ENCODE results near the gene ACTC1.
A peak's percentile ranks its signal among the peaks of the same experiment; 100 is the strongest.

ACTC1 gene

DNA sequence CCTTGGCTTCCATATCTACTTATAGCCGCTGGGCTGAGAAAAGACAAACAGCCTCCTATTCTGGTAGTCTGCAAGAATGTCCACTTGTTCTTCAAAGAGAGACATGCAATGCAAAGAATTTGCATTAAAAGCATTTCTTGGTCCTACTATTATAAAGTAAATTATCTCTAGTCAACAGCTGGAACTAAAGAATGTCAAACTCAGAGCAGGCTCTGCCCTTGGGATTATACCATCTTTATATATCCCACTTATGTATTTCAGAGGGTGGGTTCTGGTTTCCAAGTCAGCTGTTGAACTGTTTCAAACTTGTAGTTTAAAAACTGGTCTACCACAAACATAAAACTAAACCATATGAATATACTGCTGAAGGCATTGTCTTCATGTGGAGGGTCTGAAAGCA, 7.0 kb upstream of the ACTC1 start:
- Histone ChIP-seq H3K36me3 (ENCODE audit: control insufficient read depth, insufficient read depth, low read length) (no peaks in the 10 kb centered on the region), H3K9me3 (ENCODE audit: control insufficient read depth, insufficient read depth, low read length) (no peaks in the 10 kb centered on the region), H3K4me3 (ENCODE audit: low read length) (no peak overlapping the region), H3K27ac (ENCODE audit: low read length) (no peak overlapping the region), H3K27me3 (ENCODE audit: control insufficient read depth, insufficient read depth, low read length) (no peaks in the 10 kb centered on the region), H3K4me1 (ENCODE audit: control insufficient read depth, insufficient read depth, low read length) (peaks cover 3% of the 10 kb centered on the region; the same call in 1 of the 2 replicates)
- no CpG with 5 or more reads among the region's 1 CpG for WGBS (ENCODE audit: insufficient coverage, insufficient read length)
- no peak for DNase-seq (ENCODE audit: low read depth, low spot score)

DNA sequence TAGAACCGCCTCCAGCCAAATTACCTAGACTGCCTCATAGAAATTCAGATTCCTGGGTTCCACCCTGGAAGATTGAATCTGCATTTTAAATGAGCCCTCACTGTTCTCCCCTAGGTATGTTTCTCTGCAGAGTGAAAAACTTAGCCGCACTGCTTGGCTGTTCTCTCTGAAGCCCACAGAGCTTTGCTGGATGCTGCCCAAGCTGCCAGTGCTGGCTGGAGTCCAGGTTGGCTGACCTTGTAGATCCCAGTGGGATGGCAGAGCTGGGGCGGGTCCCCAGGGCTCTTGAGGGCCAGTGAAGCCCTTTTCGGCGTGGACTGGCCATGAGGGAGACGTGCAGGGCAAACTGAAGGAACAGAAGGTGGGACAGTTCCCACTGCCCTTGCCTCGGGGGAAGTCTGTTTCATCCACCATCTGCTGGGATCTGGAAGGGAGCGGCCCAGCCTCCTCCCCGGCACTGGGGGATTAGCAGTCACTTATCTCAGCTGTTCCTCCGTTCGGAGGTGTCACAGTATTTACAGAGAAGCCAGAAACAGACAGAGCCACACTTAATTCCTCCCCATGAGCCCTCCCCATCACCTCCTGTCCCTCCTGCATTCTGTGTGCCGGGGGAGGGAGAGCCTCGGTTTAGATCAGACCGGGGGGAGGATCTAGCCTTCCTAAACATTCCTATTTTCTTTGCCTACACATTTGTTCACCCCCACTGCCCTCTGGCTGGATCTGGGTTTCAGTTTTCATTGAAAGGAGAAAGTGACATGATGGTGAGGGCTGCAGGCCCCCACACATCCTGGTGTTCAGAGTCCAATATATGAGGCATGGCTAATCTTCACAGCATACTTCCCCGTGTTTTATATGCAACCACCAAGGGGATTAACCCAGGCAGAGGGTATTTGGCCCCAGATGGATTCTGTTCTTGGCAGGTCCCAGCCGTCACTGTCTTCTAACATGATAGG, 4.1 kb upstream of the ACTC1 start:
- H3K9me3 ChIP-seq (ENCODE audit: control insufficient read depth, insufficient read depth, low read length), result no peaks in the 10 kb centered on the region
- no CpG with 5 or more reads among the region's 16 CpGs for WGBS (ENCODE audit: insufficient coverage, insufficient read length)
- no peak overlapping the region for H3K4me3 ChIP-seq (ENCODE audit: low read length)
- no peak overlapping the region for H3K27ac ChIP-seq (ENCODE audit: low read length)
- no peaks in the 10 kb centered on the region for H3K36me3 ChIP-seq (ENCODE audit: control insufficient read depth, insufficient read depth, low read length)
- H3K27me3 ChIP-seq (ENCODE audit: control insufficient read depth, insufficient read depth, low read length), result peaks cover 2% of the 10 kb centered on the region; the same call in 1 of the 2 replicates
- DNase-seq (ENCODE audit: low read depth, low spot score), result no peak
- H3K4me1 ChIP-seq (ENCODE audit: control insufficient read depth, insufficient read depth, low read length), result peaks cover 6% of the 10 kb centered on the region

DNA sequence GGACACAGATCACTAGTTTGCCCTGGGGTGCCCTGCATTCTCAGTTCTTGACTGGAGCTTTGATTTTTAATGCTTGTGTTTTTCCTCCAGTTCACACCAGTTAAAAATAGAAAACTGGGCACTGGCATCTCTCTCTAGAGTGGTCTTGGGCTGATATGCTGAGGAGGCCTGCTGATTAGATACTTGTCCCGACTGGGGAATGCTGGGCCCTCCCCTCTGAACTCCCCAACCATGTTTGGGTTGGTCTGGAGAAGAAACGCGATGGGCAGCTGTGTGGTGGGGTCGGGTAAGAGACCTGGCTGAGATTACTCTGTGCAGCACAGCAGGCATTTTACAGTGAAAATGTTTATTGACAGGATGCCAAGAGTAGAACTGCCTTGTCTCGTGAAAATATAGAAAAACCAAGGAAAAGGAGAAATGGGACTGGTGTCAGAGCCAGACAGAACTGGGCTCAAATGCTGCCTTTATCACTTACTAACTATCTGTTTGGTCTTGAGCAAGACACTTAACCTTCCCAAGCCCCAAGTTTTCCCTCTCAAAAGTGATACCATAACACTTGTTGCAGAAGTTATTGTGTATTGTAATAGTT, 1.6 kb upstream of the ACTC1 start:
- Histone ChIP-seq H3K36me3 (ENCODE audit: control insufficient read depth, insufficient read depth, low read length) (0 out of 2 replicates have a peak, but pooled peaks cover 3% of the 10 kb centered on the region), H3K27me3 (ENCODE audit: control insufficient read depth, insufficient read depth, low read length) (peaks cover 2% of the 10 kb centered on the region; the same call in 1 of the 2 replicates), H3K4me3 (ENCODE audit: low read length) (no peak overlapping the region), H3K4me1 (ENCODE audit: control insufficient read depth, insufficient read depth, low read length) (peaks cover 6% of the 10 kb centered on the region), H3K9me3 (ENCODE audit: control insufficient read depth, insufficient read depth, low read length) (no peaks in the 10 kb centered on the region), H3K27ac (ENCODE audit: low read length) (no peak overlapping the region)
- whole genome bisulfite sequencing (ENCODE audit: insufficient coverage, insufficient read length), result no CpG with 5 or more reads among the region's 5 CpGs
- no peak for DNase-seq (ENCODE audit: low read depth, low spot score)

DNA sequence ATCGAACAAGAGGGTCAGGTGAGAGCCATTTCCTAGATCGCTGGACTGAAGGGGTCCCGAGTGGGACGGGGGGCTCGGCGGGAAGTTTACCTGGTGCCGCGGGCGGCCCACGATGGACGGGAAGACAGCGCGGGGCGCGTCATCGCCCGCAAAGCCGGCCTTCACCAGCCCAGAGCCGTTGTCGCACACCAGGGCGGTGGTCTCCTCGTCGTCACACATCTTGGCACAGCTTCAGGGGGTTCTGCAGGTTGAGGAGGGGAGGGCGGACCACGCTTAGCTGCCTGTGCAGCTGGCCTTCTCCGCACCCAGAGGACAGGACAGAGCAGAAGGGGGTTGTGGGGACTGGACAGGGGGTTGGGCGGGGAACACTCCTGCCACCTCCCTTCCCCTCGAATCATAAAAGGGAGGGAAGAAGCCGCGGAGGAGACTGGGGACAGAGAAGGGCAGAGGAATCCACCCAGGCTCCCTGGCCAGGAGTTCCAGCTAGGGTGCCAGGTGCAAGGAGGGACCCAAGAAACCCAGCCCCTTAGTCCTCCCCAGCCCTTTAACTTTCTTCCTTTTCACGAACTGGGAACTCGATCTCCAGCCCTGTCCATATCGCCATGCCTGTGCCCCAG, 651 bp downstream of the ACTC1 start:
- no peak for DNase-seq (ENCODE audit: low read depth, low spot score)
- peak overlapping the region; percentile 51; the same call in 1 of the 2 replicates for H3K4me3 ChIP-seq (ENCODE audit: low read length)
- no CpG with 5 or more reads among the region's 33 CpGs for WGBS (ENCODE audit: insufficient coverage, insufficient read length)
- 0 out of 2 replicates have a peak, but pooled peaks cover 3% of the 10 kb centered on the region for H3K36me3 ChIP-seq (ENCODE audit: control insufficient read depth, insufficient read depth, low read length)
- H3K27me3 ChIP-seq (ENCODE audit: control insufficient read depth, insufficient read depth, low read length), result peaks cover 2% of the 10 kb centered on the region; the same call in 1 of the 2 replicates
- no peak overlapping the region for H3K27ac ChIP-seq (ENCODE audit: low read length)
- H3K4me1 ChIP-seq (ENCODE audit: control insufficient read depth, insufficient read depth, low read length), result peaks cover 6% of the 10 kb centered on the region
- no peaks in the 10 kb centered on the region for H3K9me3 ChIP-seq (ENCODE audit: control insufficient read depth, insufficient read depth, low read length)

DNA sequence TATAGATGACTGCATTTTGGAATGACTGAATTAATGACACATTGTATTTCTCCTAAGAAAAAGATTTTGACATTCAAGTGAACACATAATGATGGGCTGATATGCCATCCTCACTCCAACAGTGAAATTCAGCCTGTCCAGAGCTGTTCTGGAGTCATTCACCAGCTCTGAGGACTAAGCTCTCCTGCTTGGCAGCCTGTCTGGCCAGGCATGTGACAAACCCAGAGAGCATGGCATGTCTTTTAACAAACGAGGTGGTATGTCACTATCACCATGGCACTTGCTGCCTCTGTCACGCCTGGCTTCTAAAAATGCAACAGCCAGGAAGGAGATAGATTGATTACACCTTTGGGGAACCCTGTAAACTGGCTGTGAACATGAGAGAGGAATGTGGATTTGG, 1.4 kb downstream of the ACTC1 start:
- Histone ChIP-seq H3K36me3 (ENCODE audit: control insufficient read depth, insufficient read depth, low read length) (0 out of 2 replicates have a peak, but pooled peaks cover 3% of the 10 kb centered on the region), H3K27ac (ENCODE audit: low read length) (no peak overlapping the region), H3K9me3 (ENCODE audit: control insufficient read depth, insufficient read depth, low read length) (no peaks in the 10 kb centered on the region), H3K27me3 (ENCODE audit: control insufficient read depth, insufficient read depth, low read length) (peaks cover 2% of the 10 kb centered on the region; the same call in 1 of the 2 replicates), H3K4me1 (ENCODE audit: control insufficient read depth, insufficient read depth, low read length) (peaks cover 4% of the 10 kb centered on the region), H3K4me3 (ENCODE audit: low read length) (no peak overlapping the region)
- WGBS (ENCODE audit: insufficient coverage, insufficient read length), result no CpG with 5 or more reads among the region's 2 CpGs
- DNase-seq (ENCODE audit: low read depth, low spot score), result no peak

DNA sequence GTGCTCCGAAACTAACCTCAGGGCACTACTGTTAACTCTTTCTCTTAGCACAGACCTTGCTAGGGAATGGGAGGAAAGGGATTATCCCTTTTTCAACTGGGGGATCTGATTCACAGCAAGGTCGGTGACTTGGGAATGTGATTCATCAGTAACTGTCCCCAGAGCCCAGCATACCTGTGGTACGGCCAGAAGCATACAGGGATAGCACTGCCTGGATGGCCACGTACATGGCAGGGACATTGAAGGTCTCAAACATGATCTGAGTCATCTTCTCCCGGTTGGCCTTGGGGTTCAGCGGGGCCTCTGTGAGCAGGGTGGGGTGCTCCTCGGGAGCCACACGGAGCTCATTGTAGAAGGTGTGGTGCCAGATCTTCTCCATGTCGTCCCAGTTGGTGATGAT, 2.3 kb downstream of the ACTC1 start:
- DNase-seq (ENCODE audit: low read depth, low spot score), result no peak
- Histone ChIP-seq H3K36me3 (ENCODE audit: control insufficient read depth, insufficient read depth, low read length) (0 out of 2 replicates have a peak, but pooled peaks cover 3% of the 10 kb centered on the region), H3K4me1 (ENCODE audit: control insufficient read depth, insufficient read depth, low read length) (peaks cover 4% of the 10 kb centered on the region), H3K9me3 (ENCODE audit: control insufficient read depth, insufficient read depth, low read length) (no peaks in the 10 kb centered on the region), H3K27me3 (ENCODE audit: control insufficient read depth, insufficient read depth, low read length) (peaks cover 2% of the 10 kb centered on the region; the same call in 1 of the 2 replicates), H3K27ac (ENCODE audit: low read length) (no peak overlapping the region), H3K4me3 (ENCODE audit: low read length) (no peak overlapping the region)
- WGBS (ENCODE audit: insufficient coverage, insufficient read length), result no CpG with 5 or more reads among the region's 9 CpGs

DNA sequence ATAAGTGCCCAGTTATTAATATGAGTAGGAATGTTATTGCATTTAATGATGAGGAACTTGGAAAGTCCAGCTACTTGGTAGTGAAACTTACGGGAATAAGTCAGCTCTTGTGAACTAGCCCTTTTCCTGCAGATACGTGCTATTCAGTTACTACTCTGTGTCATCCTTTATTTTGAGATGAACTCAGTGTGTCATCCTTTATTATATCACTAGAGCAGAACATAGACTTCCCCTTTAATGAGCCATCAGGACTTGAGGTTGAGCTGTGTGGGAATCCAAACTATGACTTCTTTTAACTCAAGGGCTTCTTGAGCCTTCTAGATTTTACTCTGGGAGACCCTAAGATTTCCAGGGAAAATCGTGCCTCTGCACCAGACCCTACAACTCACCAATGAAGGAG, 3.6 kb downstream of the ACTC1 start:
- H3K4me1 ChIP-seq (ENCODE audit: control insufficient read depth, insufficient read depth, low read length), result peaks cover 4% of the 10 kb centered on the region
- H3K36me3 ChIP-seq (ENCODE audit: control insufficient read depth, insufficient read depth, low read length), result 0 out of 2 replicates have a peak, but pooled peaks cover 3% of the 10 kb centered on the region
- peaks cover 2% of the 10 kb centered on the region; the same call in 1 of the 2 replicates for H3K27me3 ChIP-seq (ENCODE audit: control insufficient read depth, insufficient read depth, low read length)
- no CpG with 5 or more reads among the region's 3 CpGs for WGBS (ENCODE audit: insufficient coverage, insufficient read length)
- no peak for DNase-seq (ENCODE audit: low read depth, low spot score)
- H3K4me3 ChIP-seq (ENCODE audit: low read length), result no peak overlapping the region
- no peaks in the 10 kb centered on the region for H3K9me3 ChIP-seq (ENCODE audit: control insufficient read depth, insufficient read depth, low read length)
- no peak overlapping the region for H3K27ac ChIP-seq (ENCODE audit: low read length)

DNA sequence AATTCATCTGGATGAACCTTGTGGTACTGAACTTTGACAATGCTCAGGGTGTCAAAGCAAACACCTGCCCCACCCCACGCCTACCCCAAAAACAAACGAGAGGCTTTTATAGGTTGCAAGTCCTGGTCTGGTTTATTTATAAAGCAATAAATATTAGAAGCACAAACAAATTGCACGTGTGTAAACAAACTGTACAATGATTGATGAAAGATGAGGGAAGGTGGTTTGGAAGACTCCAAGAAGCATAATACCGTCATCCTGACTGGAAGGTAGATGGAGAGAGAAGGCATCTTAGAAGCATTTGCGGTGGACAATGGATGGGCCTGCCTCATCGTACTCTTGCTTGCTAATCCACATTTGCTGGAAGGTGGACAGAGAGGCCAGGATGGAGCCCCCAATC, 5.2 kb downstream of the ACTC1 start:
- no peak for DNase-seq (ENCODE audit: low read depth, low spot score)
- Histone ChIP-seq H3K27ac (ENCODE audit: low read length) (no peak overlapping the region), H3K4me3 (ENCODE audit: low read length) (no peak overlapping the region), H3K27me3 (ENCODE audit: control insufficient read depth, insufficient read depth, low read length) (peaks cover 2% of the 10 kb centered on the region; the same call in 1 of the 2 replicates), H3K4me1 (ENCODE audit: control insufficient read depth, insufficient read depth, low read length) (peaks cover 4% of the 10 kb centered on the region), H3K36me3 (ENCODE audit: control insufficient read depth, insufficient read depth, low read length) (0 out of 2 replicates have a peak, but pooled peaks cover 3% of the 10 kb centered on the region), H3K9me3 (ENCODE audit: control insufficient read depth, insufficient read depth, low read length) (no peaks in the 10 kb centered on the region)
- no CpG with 5 or more reads among the region's 6 CpGs for WGBS (ENCODE audit: insufficient coverage, insufficient read length)

DNA sequence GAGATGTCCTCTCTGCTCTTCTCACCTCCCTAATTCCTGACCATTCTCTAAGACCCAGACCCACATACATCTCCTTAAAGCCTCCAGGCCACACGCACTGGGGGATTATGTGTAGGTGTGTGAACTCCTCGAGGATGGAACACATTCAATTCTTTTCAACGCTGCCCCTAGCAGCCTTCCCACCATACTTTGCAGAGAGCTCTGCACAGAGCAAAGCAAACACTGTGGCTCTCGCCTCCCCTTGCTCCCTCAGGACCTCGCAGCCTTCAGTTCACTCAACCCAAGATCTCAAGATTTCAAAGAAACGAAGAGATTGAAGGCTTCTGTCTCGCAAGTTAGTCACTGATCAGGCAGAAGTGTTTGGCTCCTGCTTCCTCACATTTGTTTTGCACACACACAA, 6.0 kb downstream of the ACTC1 start:
- H3K27ac ChIP-seq (ENCODE audit: low read length), result no peak overlapping the region
- H3K4me1 ChIP-seq (ENCODE audit: control insufficient read depth, insufficient read depth, low read length), result no peaks in the 10 kb centered on the region
- no peak overlapping the region for H3K4me3 ChIP-seq (ENCODE audit: low read length)
- H3K9me3 ChIP-seq (ENCODE audit: control insufficient read depth, insufficient read depth, low read length), result no peaks in the 10 kb centered on the region
- WGBS (ENCODE audit: insufficient coverage, insufficient read length), result no CpG with 5 or more reads among the region's 7 CpGs
- no peak for DNase-seq (ENCODE audit: low read depth, low spot score)
- H3K36me3 ChIP-seq (ENCODE audit: control insufficient read depth, insufficient read depth, low read length), result 0 out of 2 replicates have a peak, but pooled peaks cover 3% of the 10 kb centered on the region
- no peaks in the 10 kb centered on the region for H3K27me3 ChIP-seq (ENCODE audit: control insufficient read depth, insufficient read depth, low read length)

DNA sequence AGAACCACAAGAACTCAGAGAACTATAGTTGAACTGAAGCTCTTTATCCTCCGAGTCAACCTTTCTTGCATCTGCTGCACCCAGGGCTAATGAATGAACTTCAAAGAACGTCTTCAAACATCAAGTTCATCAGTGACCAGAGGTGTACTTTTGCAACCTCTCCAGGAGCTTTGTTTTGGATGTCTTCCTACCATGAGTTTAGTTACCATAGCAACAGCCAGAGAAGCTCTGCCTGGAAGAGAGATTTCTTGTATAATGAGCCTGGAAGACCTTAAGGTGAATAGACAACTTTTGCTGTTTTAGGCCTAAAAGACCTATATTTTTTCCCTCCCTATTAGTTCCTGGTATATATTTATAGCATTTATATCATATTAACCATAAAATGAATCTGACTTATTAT, 9.1 kb downstream of the ACTC1 start:
- H3K27ac ChIP-seq (ENCODE audit: low read length), result no peak overlapping the region
- H3K9me3 ChIP-seq (ENCODE audit: control insufficient read depth, insufficient read depth, low read length), result no peaks in the 10 kb centered on the region
- H3K27me3 ChIP-seq (ENCODE audit: control insufficient read depth, insufficient read depth, low read length), result no peaks in the 10 kb centered on the region
- no peaks in the 10 kb centered on the region for H3K36me3 ChIP-seq (ENCODE audit: control insufficient read depth, insufficient read depth, low read length)
- no peak for DNase-seq (ENCODE audit: low read depth, low spot score)
- no CpG with 5 or more reads among the region's 2 CpGs for WGBS (ENCODE audit: insufficient coverage, insufficient read length)
- H3K4me1 ChIP-seq (ENCODE audit: control insufficient read depth, insufficient read depth, low read length), result no peaks in the 10 kb centered on the region
- H3K4me3 ChIP-seq (ENCODE audit: low read length), result no peak overlapping the region
